ENCODE results near the gene CDR2. TPM values are rescaled to one million over a fixed set of nuclear protein-coding genes. Genes with fewer than 3 reads are reported as not detected.

Gene CDR2
- total and polyA plus RNA-seq, 2 of the 13 experiments (the other 11 are each of a cell fraction or from before 2014, with no cell fraction given) = 59.0 to 78.9 TPM

DNA sequence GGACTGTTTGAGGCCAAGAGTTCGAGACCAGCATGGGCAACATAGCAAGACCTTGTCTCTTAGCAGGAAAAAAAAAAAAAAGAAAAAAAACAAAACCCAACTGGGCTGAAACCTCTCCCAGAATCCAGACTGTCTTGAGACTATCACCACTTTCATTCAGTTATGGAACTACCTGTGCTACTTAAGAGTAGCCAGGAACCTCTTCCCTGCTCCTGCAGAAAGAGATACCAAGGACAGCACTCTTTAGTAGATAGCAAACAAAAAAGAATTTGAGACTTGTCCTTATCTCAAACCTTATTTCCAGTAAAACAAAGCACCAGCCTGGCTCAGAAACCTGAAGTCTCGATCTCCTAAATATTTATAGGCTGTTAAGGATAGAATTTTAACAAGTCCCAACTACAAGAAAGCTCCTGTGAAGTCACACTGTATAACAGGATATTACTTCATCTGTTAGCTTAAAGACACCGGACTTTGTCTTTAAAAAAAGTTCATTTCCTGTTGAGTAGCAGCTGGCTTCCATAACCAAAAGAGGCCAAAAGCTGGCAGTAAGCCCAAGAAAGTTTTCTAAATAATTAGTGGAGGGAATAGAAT lies 5.1 kb downstream of the CDR2 start (continued):
- TF ChIP-seq FOXP1 (IDR thresholded peaks at IDR 0.05) (no peak), FOXP1 (CRISPR knock-in tag; IDR thresholded peaks at IDR 0.05) (peak; percentile 52; the same call in 1 of the 2 replicates), ISX (CRISPR knock-in tag; conservative IDR thresholded peaks at IDR 0.05) (no peak), ZNF816 (CRISPR knock-in tag; IDR thresholded peaks at IDR 0.05; ENCODE audit: borderline replicate concordance) (no peak), ZNF484 (CRISPR knock-in tag; IDR thresholded peaks at IDR 0.05; ENCODE audit: borderline replicate concordance, low read depth) (no peak), HOXA3 (CRISPR knock-in tag; IDR thresholded peaks at IDR 0.05) (peak; percentile 76), NR2F6 (IDR thresholded peaks at IDR 0.05) (0 out of 2 replicates have a peak, but pooled peaks have one; percentile 14), NR2F6 (CRISPR knock-in tag; IDR thresholded peaks at IDR 0.05) (0 out of 2 replicates have a peak, but pooled peaks have one; percentile 41), NFIC (IDR thresholded peaks at IDR 0.05; ENCODE audit: low read length) (peak; percentile 47; the same call in 1 of the 2 replicates), FOXP4 (CRISPR knock-in tag; IDR thresholded peaks at IDR 0.05) (0 out of 2 replicates have a peak, but pooled peaks have one; percentile 37), SOX5 (CRISPR knock-in tag; IDR thresholded peaks at IDR 0.05; ENCODE audit: borderline replicate concordance) (peak; percentile 53; the same call in 1 of the 2 replicates), RFX3 (CRISPR knock-in tag; IDR thresholded peaks at IDR 0.05) (no peak), KLF16 (CRISPR knock-in tag; IDR thresholded peaks at IDR 0.05) (peak in 1 of 2 experiments; percentile 55; a peak in 2 of 4 replicates), MNT (IDR thresholded peaks at IDR 0.05) (no peak), ATF1 (CRISPR knock-in tag; IDR thresholded peaks at IDR 0.05) (peak; percentile 83)
- TF ChIP-seq, protein P1, sequence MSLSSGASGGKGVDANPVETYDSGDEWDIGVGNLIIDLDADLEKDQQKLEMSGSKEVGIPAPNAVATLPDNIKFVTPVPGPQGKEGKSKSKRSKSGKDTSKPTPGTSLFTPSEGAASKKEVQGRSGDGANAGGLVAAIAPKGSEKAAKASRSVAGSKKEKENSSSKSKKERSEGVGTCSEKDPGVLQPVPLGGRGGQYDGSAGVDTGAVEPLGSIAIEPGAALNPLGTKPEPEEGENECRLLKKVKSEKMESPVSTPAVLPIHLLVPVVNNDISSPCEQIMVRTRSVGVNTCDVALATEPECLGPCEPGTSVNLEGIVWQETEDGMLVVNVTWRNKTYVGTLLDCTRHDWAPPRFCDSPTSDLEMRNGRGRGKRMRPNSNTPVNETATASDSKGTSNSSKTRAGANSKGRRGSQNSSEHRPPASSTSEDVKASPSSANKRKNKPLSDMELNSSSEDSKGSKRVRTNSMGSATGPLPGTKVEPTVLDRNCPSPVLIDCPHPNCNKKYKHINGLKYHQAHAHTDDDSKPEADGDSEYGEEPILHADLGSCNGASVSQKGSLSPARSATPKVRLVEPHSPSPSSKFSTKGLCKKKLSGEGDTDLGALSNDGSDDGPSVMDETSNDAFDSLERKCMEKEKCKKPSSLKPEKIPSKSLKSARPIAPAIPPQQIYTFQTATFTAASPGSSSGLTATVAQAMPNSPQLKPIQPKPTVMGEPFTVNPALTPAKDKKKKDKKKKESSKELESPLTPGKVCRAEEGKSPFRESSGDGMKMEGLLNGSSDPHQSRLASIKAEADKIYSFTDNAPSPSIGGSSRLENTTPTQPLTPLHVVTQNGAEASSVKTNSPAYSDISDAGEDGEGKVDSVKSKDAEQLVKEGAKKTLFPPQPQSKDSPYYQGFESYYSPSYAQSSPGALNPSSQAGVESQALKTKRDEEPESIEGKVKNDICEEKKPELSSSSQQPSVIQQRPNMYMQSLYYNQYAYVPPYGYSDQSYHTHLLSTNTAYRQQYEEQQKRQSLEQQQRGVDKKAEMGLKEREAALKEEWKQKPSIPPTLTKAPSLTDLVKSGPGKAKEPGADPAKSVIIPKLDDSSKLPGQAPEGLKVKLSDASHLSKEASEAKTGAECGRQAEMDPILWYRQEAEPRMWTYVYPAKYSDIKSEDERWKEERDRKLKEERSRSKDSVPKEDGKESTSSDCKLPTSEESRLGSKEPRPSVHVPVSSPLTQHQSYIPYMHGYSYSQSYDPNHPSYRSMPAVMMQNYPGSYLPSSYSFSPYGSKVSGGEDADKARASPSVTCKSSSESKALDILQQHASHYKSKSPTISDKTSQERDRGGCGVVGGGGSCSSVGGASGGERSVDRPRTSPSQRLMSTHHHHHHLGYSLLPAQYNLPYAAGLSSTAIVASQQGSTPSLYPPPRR (CRISPR knock-in tag; IDR thresholded peaks at IDR 0.05; ENCODE audit: borderline replicate concordance) = no peak
- TF ChIP-seq, protein P2, sequence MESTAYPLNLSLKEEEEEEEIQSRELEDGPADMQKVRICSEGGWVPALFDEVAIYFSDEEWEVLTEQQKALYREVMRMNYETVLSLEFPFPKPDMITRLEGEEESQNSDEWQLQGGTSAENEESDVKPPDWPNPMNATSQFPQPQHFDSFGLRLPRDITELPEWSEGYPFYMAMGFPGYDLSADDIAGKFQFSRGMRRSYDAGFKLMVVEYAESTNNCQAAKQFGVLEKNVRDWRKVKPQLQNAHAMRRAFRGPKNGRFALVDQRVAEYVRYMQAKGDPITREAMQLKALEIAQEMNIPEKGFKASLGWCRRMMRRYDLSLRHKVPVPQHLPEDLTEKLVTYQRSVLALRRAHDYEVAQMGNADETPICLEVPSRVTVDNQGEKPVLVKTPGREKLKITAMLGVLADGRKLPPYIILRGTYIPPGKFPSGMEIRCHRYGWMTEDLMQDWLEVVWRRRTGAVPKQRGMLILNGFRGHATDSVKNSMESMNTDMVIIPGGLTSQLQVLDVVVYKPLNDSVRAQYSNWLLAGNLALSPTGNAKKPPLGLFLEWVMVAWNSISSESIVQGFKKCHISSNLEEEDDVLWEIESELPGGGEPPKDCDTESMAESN (CRISPR knock-in tag; conservative IDR thresholded peaks at IDR 0.05) = 0 out of 2 replicates have a peak, but pooled peaks have one; percentile 25

Measured in HepG2 (cell line).